ENCODE measurements around the gene KYAT1. TPM values are rescaled to one million over a fixed set of nuclear protein-coding genes. Genes with fewer than 3 reads are reported as not detected.

KYAT1 gene
- total RNA-seq, 4 donors from 2014 or later: 4.0 to 9.4 (median 5.7) TPM

- intact Hi-C loops (cut with DNase I): no loop called here
- WGBS, 2 donors: 91 to 93% methylated on average over 7 to 9 of the region's 28 CpGs
- TF ChIP-seq POLR2A (IDR thresholded peaks at IDR 0.05) (no peak), CTCF (IDR thresholded peaks at IDR 0.05) (no peak)
Measured at GRCh38 chr9:128835246-128836210, 46.2 kb downstream of the KYAT1 start.

DNA sequence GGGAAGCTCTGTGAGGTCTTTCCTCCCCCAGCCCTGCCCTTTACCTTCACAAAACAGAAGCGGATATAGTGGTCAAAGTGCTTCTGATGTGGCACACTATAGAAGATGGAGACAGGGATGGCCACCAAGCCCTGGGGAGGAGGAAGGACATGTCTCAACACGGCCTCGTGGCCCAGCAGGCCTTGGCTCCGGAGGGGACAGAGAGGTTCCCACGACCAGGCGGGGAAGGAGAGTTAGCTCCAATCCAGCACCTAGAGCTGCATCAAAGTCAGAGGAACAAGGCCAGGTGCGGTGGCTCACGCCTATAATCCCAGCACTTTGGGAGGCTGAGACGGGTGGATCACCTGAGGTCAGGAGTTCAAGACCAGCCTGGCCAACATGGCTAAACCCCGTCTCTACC lies 48.1 kb downstream of the KYAT1 start:
- intact Hi-C loops (cut with DNase I): no loop called here
- 80 to 91% methylated on average over 1 to 4 of the region's 10 CpGs for WGBS, 2 donors
- Histone ChIP-seq H3K4me1 (peaks cover 9 to 13% (median 12%) of the 10 kb centered on the region in 3 donors), H3K27ac (no peak overlapping the region), H3K9me3 (no peaks in the 10 kb centered on the region), H3K27me3 (no peaks in the 10 kb centered on the region), H3K36me3 (peaks cover 0 to 53% (median 0%) of the 10 kb centered on the region in 3 donors), H3K4me3 (no peak overlapping the region)
- no peak for DNase-seq
- no peak for TF ChIP-seq POLR2A (IDR thresholded peaks at IDR 0.05)
- no peak for TF ChIP-seq CTCF (IDR thresholded peaks at IDR 0.05)

More at GRCh38 chr9:128835246-128836210, 46.2 kb downstream of the KYAT1 start:
- Histone ChIP-seq H3K4me1 (no peaks in the 10 kb centered on the region), H3K36me3 (peaks cover 0 to 71% (median 0%) of the 10 kb centered on the region in 3 donors), H3K27me3 (no peaks in the 10 kb centered on the region), H3K9me3 (no peaks in the 10 kb centered on the region), H3K27ac (no peak overlapping the region), H3K4me3 (no peak overlapping the region)
- DNase-seq: no peak

DNA sequence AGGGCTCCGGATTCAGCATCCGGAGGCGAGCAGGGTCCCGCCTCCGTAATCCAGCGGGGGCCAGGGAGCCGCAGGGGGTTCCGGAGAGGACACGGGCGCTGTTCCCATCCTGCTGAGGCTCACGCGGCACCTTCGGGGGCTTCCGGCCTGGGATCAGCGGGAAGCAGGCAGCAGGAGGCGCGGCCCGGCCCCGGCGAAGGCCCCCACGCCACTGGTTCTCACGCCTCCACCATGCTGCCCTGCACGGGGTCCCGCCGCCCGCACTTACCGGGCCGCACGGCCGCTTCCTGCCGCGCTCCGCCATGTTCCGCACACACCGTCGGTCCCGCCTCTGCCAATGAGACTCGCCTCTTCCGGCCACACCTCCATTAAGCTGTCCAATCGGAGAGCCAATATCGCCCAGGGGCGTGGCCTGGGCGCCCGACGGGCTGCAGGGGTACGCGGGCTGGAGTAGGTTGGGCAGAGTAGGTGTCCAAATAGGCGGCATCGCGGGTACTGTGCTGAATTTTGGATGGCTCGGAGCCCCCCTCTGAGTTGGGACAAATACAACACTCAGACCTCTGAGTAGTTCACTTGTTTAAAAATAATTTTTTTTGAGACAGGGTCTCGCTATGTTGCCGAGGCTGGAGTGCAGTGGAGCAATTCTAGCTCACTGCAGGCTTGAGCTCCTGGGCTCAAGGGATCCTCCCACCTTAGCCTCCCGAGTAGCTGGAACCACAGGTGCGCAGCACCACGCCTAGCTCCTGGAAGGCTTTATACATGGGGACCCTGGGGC lies 52.1 kb downstream of the KYAT1 start, which contains the start of gene SPOUT1:
Gene SPOUT1, minus strand, starts transcription at position 318 of the 775 bp plus-strand sequence. Its CDS starts 14 bp downstream, at position 304.
- peak; percentile 56 for DNase-seq
- Histone ChIP-seq H3K27ac (peak within 1 kb of the TSS; percentile 76 to 93 (median 85)), H3K27me3 (no peaks in the 10 kb centered on the region), H3K4me3 (peak within 1 kb of the TSS; percentile 57 to 98 (median 88)), H3K36me3 (peaks cover 10 to 50% (median 17%) of the 10 kb centered on the region in 3 donors), H3K4me1 (peaks cover 13 to 24% (median 15%) of the 10 kb centered on the region in 3 donors), H3K9me3 (no peaks in the 10 kb centered on the region)
- TF ChIP-seq CTCF (IDR thresholded peaks at IDR 0.05) (no peak), POLR2A (IDR thresholded peaks at IDR 0.05) (peak in 1 of 4 donors; percentile 67)
- intact Hi-C loops (cut with DNase I): no loop called here
- 0% methylated on average over 9 to 11 of the region's 56 CpGs for WGBS, 2 donors

GRCh38 chr9:128828719-128829452 lies 52.9 kb downstream of the KYAT1 start:
- no peak for TF ChIP-seq CTCF (IDR thresholded peaks at IDR 0.05)
- TF ChIP-seq POLR2A (IDR thresholded peaks at IDR 0.05): no peak
- H3K36me3 ChIP-seq: peaks cover 11 to 56% (median 24%) of the 10 kb centered on the region in 3 donors
- no peaks in the 10 kb centered on the region for H3K9me3 ChIP-seq
- peak overlapping the region; percentile 76 to 93 (median 85) for H3K27ac ChIP-seq
- 40 to 54% methylated on average over 10 to 13 of the region's 18 CpGs for WGBS, 2 donors
- intact Hi-C loops (cut with DNase I): no loop called here
- peak overlapping the region; percentile 57 to 98 (median 88) for H3K4me3 ChIP-seq
- no peak for DNase-seq
- H3K4me1 ChIP-seq: peaks cover 13 to 24% (median 15%) of the 10 kb centered on the region in 3 donors
- no peaks in the 10 kb centered on the region for H3K27me3 ChIP-seq
